ENCODE data around the gene CDH24. TPM values are rescaled to one million over a fixed set of nuclear protein-coding genes. Genes with fewer than 3 reads are reported as not detected.

Gene CDH24
- total and polyA plus RNA-seq, 2 of the 13 experiments (the other 11 are each of a cell fraction or from before 2014, with no cell fraction given), result 0.69 to 0.99 TPM

DNA sequence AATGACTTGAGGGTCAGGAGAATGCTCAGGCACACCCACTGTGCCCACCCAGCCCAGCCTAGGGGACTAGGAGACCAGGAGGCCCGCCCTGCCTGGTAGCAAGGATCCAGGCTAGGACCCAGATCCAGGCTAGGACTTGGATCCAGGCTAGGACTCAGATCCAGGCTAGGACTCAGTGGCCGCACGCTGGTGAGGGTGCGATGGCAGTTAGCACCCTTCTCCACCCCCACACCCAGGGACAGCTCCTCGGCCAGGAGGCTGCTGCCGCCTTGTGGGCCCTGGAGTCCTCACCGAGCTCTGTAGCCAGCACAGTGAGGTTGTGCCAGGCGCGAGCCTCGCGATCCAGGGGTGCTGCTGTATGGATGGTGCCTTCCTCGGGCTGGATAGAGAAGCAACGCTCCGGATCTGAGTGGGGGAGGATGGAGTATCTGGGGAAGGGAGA is 5.1 kb downstream of the CDH24 start (continued):
- TF ChIP-seq, protein P1, sequence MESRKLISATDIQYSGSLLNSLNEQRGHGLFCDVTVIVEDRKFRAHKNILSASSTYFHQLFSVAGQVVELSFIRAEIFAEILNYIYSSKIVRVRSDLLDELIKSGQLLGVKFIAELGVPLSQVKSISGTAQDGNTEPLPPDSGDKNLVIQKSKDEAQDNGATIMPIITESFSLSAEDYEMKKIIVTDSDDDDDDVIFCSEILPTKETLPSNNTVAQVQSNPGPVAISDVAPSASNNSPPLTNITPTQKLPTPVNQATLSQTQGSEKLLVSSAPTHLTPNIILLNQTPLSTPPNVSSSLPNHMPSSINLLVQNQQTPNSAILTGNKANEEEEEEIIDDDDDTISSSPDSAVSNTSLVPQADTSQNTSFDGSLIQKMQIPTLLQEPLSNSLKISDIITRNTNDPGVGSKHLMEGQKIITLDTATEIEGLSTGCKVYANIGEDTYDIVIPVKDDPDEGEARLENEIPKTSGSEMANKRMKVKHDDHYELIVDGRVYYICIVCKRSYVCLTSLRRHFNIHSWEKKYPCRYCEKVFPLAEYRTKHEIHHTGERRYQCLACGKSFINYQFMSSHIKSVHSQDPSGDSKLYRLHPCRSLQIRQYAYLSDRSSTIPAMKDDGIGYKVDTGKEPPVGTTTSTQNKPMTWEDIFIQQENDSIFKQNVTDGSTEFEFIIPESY (CRISPR knock-in tag; IDR thresholded peaks at IDR 0.05), result peak; percentile 99
- TF ChIP-seq ZNF83 (CRISPR knock-in tag; IDR thresholded peaks at IDR 0.05; ENCODE audit: borderline replicate concordance) (no peak), ZNF556 (CRISPR knock-in tag; IDR thresholded peaks at IDR 0.05; ENCODE audit: borderline replicate concordance) (no peak), MTF1 (CRISPR knock-in tag; IDR thresholded peaks at IDR 0.05) (no peak), ZFP37 (CRISPR knock-in tag; IDR thresholded peaks at IDR 0.05; ENCODE audit: borderline replicate concordance) (no peak), ZNF331 (CRISPR knock-in tag; IDR thresholded peaks at IDR 0.05) (peak; percentile 42; the same call in 1 of the 2 replicates), CHD4 (IDR thresholded peaks at IDR 0.05; ENCODE audit: borderline replicate concordance, low read length) (no peak), ZNF496 (CRISPR knock-in tag; IDR thresholded peaks at IDR 0.05; ENCODE audit: insufficient replicate concordance) (no peak), TAF15 (IDR thresholded peaks at IDR 0.05; ENCODE audit: low read depth, low read length, poor library complexity, severe bottlenecking) (no peak), BHLHE40 (IDR thresholded peaks at IDR 0.05; ENCODE audit: low read length) (no peak), THYN1 (CRISPR knock-in tag; IDR thresholded peaks at IDR 0.05; ENCODE audit: borderline replicate concordance, low read depth) (no peak), ZNF567 (CRISPR knock-in tag; IDR thresholded peaks at IDR 0.05; ENCODE audit: borderline replicate concordance) (no peak), ZNF792 (CRISPR knock-in tag; IDR thresholded peaks at IDR 0.05) (no peak), ZNF616 (CRISPR knock-in tag; IDR thresholded peaks at IDR 0.05; ENCODE audit: low read depth) (peak; percentile 68; the same call in 1 of the 2 replicates), ZNF558 (CRISPR knock-in tag; IDR thresholded peaks at IDR 0.05; ENCODE audit: borderline replicate concordance) (no peak), GATAD2A (CRISPR knock-in tag; IDR thresholded peaks at IDR 0.05) (no peak), NCOA1 (CRISPR knock-in tag; IDR thresholded peaks at IDR 0.05) (no peak), PAF1 (CRISPR knock-in tag; IDR thresholded peaks at IDR 0.05) (no peak), ZBTB38 (CRISPR knock-in tag; IDR thresholded peaks at IDR 0.05) (peak; percentile 89), SP2 (CRISPR knock-in tag; IDR thresholded peaks at IDR 0.05) (no peak), ZNF136 (CRISPR knock-in tag; IDR thresholded peaks at IDR 0.05; ENCODE audit: low read depth) (no peak)
- TF ChIP-seq, protein P2, sequence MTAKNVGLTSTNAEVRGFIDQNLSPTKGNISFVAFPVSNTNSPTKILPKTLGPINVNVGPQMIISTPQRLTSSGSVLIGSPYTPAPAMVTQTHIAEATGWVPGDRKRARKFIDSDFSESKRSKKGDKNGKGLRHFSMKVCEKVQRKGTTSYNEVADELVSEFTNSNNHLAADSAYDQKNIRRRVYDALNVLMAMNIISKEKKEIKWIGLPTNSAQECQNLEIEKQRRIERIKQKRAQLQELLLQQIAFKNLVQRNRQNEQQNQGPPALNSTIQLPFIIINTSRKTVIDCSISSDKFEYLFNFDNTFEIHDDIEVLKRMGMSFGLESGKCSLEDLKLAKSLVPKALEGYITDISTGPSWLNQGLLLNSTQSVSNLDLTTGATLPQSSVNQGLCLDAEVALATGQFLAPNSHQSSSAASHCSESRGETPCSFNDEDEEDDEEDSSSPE (CRISPR knock-in tag; IDR thresholded peaks at IDR 0.05), result no peak
- TF ChIP-seq, protein P3, sequence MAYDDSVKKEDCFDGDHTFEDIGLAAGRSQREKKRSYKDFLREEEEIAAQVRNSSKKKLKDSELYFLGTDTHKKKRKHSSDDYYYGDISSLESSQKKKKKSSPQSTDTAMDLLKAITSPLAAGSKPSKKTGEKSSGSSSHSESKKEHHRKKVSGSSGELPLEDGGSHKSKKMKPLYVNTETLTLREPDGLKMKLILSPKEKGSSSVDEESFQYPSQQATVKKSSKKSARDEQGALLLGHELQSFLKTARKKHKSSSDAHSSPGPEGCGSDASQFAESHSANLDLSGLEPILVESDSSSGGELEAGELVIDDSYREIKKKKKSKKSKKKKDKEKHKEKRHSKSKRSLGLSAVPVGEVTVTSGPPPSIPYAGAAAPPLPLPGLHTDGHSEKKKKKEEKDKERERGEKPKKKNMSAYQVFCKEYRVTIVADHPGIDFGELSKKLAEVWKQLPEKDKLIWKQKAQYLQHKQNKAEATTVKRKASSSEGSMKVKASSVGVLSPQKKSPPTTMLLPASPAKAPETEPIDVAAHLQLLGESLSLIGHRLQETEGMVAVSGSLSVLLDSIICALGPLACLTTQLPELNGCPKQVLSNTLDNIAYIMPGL (CRISPR knock-in tag; IDR thresholded peaks at IDR 0.05; ENCODE audit: borderline replicate concordance in 1 of 2, low read depth in 1 of 2), result peak; percentile 78 to 80; a peak in 3 of 4 replicates
- TF ChIP-seq, protein P4, sequence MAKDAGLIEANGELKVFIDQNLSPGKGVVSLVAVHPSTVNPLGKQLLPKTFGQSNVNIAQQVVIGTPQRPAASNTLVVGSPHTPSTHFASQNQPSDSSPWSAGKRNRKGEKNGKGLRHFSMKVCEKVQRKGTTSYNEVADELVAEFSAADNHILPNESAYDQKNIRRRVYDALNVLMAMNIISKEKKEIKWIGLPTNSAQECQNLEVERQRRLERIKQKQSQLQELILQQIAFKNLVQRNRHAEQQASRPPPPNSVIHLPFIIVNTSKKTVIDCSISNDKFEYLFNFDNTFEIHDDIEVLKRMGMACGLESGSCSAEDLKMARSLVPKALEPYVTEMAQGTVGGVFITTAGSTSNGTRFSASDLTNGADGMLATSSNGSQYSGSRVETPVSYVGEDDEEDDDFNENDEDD (CRISPR knock-in tag; IDR thresholded peaks at IDR 0.05; ENCODE audit: borderline replicate concordance), result no peak
- TF ChIP-seq, protein P5, sequence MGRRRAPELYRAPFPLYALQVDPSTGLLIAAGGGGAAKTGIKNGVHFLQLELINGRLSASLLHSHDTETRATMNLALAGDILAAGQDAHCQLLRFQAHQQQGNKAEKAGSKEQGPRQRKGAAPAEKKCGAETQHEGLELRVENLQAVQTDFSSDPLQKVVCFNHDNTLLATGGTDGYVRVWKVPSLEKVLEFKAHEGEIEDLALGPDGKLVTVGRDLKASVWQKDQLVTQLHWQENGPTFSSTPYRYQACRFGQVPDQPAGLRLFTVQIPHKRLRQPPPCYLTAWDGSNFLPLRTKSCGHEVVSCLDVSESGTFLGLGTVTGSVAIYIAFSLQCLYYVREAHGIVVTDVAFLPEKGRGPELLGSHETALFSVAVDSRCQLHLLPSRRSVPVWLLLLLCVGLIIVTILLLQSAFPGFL (CRISPR knock-in tag; IDR thresholded peaks at IDR 0.05), result no peak
